Activated CD4-positive, CD25-positive, alpha-beta regulatory T cell treated with anti-CD3 and anti-CD28 coated beads, Interleukin-2, amount 50 U/mL, for 16 hours (primary cell): ENCODE measurements around the gene ADK.

Experiments
- DNase-seq: peaks from one replicate; pipeline ENCODE4 v3.0.0-alpha.2; 2020; ENCODE audit warnings: low read depth, low spot score

ADK gene

GRCh38 chr10:74238031-74238431 is 87.0 kb downstream of the ADK start:
- no peak for DNase-seq

GRCh38 chr10:74238516-74238915 is 87.5 kb downstream of the ADK start:
- no peak for DNase-seq

- DNase-seq: no peak
These were observed 92.0 kb downstream of the ADK start for GRCh38 chr10:74243067-74243466.

GRCh38 chr10:74244097-74244685 is 93.2 kb downstream of the ADK start:
- DNase-seq: no peak

GRCh38 chr10:74244807-74245206 is 93.8 kb downstream of the ADK start:
- DNase-seq: no peak

GRCh38 chr10:74246495-74246894 is 95.5 kb downstream of the ADK start:
- no peak for DNase-seq

GRCh38 chr10:74249865-74250264 is 98.8 kb downstream of the ADK start:
- no peak for DNase-seq

GRCh38 chr10:74255214-74255613 is 104.2 kb downstream of the ADK start:
- DNase-seq: no peak

- no peak for DNase-seq
These were observed 104.9 kb downstream of the ADK start for GRCh38 chr10:74255888-74256357.

GRCh38 chr10:74262856-74263255 is 111.8 kb downstream of the ADK start:
- DNase-seq: no peak

GRCh38 chr10:74263996-74264395 is 113.0 kb downstream of the ADK start:
- no peak for DNase-seq

- no peak for DNase-seq
These were observed 121.3 kb downstream of the ADK start for GRCh38 chr10:74272288-74272687.

GRCh38 chr10:74275755-74276290 is 124.8 kb downstream of the ADK start:
- no peak for DNase-seq

GRCh38 chr10:74276416-74276815 is 125.4 kb downstream of the ADK start:
- no peak for DNase-seq

- no peak for DNase-seq
These were observed 131.3 kb downstream of the ADK start for GRCh38 chr10:74282151-74282847.

- no peak for DNase-seq
These were observed 131.8 kb downstream of the ADK start for GRCh38 chr10:74282848-74283210.

GRCh38 chr10:74289188-74289587 is 138.2 kb downstream of the ADK start:
- no peak for DNase-seq

GRCh38 chr10:74289951-74290350 is 138.9 kb downstream of the ADK start:
- DNase-seq: no peak

- no peak for DNase-seq
These were observed 139.7 kb downstream of the ADK start for GRCh38 chr10:74290708-74291107.

GRCh38 chr10:74292871-74293427 is 141.9 kb downstream of the ADK start:
- DNase-seq: no peak

GRCh38 chr10:74293686-74294371 is 142.8 kb downstream of the ADK start:
- DNase-seq: no peak

GRCh38 chr10:74297389-74298080 is 146.5 kb downstream of the ADK start:
- no peak for DNase-seq
